COLO829 (cell line): ENCODE data around the gene STXBP1.

Source experiments
- DNase-seq: peaks from one replicate; pipeline ENCODE4 v3.0.0; 2012; ENCODE audit warnings: low spot score

The STXBP1 gene

DNA sequence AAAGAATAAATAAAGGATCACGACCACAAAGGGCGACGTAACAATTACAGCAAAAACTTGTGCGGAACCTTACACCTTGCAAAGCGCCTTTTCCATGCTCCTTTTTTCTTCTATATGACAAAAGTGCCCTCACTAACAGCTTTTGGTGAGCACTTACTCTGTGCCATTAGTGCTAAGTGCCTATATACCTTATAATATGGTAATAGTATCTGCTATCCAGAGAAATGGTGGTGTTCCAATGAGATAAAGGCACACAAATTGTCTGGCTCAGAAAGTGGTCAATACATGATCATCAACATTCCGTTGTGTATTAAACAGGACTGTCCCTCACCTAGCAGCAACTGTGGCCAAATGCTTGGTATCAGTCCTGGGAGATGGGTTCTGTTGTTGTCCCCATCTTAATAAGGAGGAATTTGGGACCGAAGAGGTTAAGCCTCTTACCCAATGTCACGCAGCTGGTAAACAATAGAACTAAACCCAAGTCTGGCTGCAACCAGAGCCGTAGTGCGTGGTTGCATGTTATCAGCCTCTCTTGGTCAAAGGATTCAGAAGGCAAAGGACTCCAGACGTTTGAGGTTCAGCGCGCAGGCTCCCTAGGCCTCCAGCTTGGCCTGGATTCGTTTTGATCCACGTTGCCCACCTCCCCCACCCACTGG is 123.6 kb downstream of the STXBP1 start:
- no peak for DNase-seq

DNA sequence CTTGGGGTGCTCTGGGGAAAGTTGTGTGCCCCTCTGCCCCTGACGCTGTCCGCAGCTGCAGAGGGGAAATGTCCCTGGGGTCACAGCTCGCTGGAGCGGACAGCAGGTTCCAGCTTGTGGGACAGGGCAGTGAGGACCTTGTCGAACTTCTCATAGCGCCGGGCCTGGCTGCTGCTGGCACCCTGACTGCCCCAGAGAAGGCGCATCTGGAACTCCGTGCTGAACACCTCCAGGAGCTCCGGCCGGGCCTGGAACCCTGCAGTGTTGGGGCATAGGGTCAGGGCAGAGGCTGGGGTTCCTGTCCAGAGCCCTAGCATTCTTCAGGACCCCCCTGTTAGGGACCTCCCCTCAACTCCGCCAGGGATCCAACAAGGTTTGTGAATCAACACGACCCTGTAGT is 126.6 kb downstream of the STXBP1 start:
- no peak for DNase-seq

DNA sequence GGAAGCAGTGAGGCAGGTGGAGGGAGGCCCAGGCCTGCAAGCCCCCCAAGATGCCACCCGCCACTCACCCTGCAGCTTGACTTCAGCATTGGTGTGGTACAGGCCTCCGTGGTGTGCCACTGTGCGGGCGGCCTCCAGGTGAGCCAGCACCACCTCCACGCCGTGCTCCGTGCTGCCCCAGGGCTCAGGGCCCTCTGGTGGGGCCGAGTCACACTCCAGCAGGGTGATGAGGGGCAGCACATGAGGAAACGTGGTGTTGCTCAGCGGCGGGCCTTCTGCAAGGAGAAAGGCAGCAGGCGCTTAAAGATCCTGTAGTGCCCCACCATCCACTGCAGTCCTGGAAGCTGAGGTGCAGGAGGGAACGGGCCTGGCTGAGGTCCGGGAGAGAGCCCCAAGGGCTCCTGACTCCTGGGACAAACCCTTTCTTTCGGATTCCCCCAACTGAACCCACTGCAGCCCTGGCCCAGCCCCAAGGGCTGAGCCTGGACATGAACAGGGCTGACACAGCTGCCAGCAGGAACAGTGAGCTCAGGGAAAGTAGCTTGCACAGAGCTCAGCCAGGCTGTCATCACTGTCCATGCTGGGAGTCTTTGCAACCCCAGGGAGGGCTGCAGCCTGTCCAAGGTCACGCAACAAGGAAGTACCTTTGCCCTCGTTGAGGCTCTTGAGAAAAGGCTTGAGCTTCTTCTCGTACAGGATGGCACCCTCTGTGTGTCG is 127.7 kb downstream of the STXBP1 start:
- DNase-seq = no peak

DNA sequence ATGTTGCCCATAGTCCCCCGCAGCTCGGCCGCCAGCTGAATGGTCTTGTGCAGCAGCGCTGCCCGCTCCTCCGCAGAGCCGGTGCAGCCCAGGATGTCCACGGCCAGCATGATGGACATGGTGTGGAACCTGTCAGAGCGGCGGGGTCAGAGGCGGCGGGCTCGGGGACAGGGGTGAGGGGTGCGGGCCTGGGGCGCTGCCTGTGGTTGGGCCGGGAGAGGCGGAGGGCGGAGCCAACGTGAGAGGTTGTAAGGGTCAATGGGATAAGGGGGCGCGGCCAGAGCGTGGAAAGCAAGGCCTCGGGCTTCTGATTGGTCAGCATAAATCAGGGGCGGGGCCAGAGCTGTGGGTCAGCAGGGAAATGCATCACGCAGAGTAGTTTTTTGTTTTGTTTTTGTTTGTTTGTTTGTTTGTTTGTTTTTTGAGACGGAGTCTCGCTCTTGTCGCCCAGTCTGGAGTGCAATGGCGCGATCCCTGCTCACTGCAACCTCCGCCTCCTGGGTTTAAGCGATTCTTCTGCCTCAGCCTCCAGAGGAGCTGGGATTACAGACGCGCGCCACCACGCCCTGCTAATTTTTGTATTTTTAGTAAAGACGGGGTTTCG is 129.9 kb downstream of the STXBP1 start:
- peak; percentile 83 for DNase-seq
